Measurements from ENCODE around the gene ENPEP. TPM values are rescaled to one million over a fixed set of nuclear protein-coding genes. Genes with fewer than 3 reads are reported as not detected.

The ENPEP gene
- total and polyA plus RNA-seq, 11 donors, result 1.3 to 9.3 (median 4.2) TPM

- no peak for TF ChIP-seq POLR2A (IDR thresholded peaks at IDR 0.05)
- no peak for TF ChIP-seq CTCF (IDR thresholded peaks at IDR 0.05)
- WGBS, 4 donors, result 14 to 53% (median 29%) methylated on average over 3 of the region's 3 CpGs
- ATAC-seq (no peak), DNase-seq (no peak)
- intact Hi-C loops (cut with DNase I), result no loop called here
- Histone ChIP-seq H3K9me3 (peaks cover 0 to 9% (median 0%) of the 10 kb centered on the region in 12 donors), H3K4me3 (no peak overlapping the region), H3K4me1 (peaks cover 0 to 16% (median 0%) of the 10 kb centered on the region in 12 donors), H3K36me3 (no peaks in the 10 kb centered on the region), H3K27me3 (peaks cover 48 to 100% (median 91%) of the 10 kb centered on the region in 9 donors), H3K27ac (no peak overlapping the region)
These were observed 137.8 kb downstream of the ENPEP start for GRCh38 chr4:110613745-110614144.

GRCh38 chr4:110614173-110614963 lies 138.4 kb downstream of the ENPEP start:
- Histone ChIP-seq H3K9me3 (peaks cover 0 to 13% (median 0%) of the 10 kb centered on the region in 12 donors), H3K36me3 (no peaks in the 10 kb centered on the region), H3K4me3 (no peak overlapping the region), H3K27me3 (peaks cover 49 to 100% (median 91%) of the 10 kb centered on the region in 9 donors), H3K27ac (no peak overlapping the region), H3K4me1 (peaks cover 0 to 19% (median 0%) of the 10 kb centered on the region in 12 donors)
- no peak for TF ChIP-seq CTCF (IDR thresholded peaks at IDR 0.05)
- no peak for TF ChIP-seq POLR2A (IDR thresholded peaks at IDR 0.05)
- intact Hi-C loops (cut with DNase I), result no loop called here
- WGBS, 4 donors, result 19 to 46% (median 26%) methylated on average over 27 of the region's 27 CpGs
- ATAC-seq (no peak), DNase-seq (no peak)

Other genes starting within 250 kb of the ENPEP start
- under 1 TPM in 5 of 9 donors, not detected in 4; 0.19 to 0.94 (median 0.36) TPM for gene PITX2, start 146.9 kb downstream of the ENPEP start, total RNA-seq
- under 1 TPM in 1 of 2 donors, not detected in 1; 0.17 TPM for gene PITX2, start 146.9 kb downstream of the ENPEP start, polyA plus RNA-seq

Measured in heart left ventricle (tissue), 16 donors.